NCI-H1048 (cell line): Measurements from ENCODE around the gene PHKB.

ENCODE experiments used
- DNase-seq: peaks from one replicate; lab custom pipeline; 2025; lab: John Stamatoyannopoulos, UW

Gene PHKB

GRCh38 chr16:47693226-47693625 is 232.1 kb downstream of the PHKB start:
- no peak for DNase-seq

DNA sequence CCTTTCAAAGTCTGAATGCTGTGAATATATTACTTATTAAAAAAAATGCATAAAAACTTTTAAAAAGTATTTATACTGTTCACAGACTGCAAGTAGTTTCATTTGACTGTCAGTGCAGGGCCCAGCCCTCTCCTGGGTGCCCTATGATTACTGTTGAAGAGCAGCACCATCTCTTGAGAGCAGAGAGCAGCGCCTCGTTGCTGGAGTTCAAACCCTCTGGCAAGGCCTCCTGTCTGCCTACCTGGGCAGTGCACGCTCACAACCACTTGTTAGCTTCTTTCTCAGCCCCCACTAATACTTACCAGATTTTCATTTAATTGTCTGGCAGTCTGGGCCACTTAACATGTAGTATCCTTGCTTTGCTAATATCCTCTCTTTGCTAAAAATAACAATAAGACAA is 233.4 kb downstream of the PHKB start:
- no peak for DNase-seq

DNA sequence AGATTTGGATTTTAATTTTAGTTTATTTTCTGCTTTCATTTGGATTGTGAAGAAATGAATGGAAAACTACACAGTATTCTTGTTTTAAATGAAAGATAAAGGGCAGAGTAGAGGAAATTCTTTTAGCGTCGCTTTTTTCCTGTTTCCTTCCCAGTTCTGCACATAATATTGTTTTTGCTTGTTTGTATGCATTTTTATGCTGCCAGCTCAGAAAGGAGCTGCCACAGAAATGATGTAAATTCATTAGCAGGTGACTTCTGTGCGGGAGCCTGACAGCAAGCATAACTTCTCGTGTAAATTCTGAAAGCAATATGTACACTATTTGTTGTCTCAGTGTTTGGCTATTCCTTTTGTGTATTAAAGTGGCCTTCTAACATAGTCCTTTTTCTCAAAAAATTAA is 234.6 kb downstream of the PHKB start:
- no peak for DNase-seq

DNA sequence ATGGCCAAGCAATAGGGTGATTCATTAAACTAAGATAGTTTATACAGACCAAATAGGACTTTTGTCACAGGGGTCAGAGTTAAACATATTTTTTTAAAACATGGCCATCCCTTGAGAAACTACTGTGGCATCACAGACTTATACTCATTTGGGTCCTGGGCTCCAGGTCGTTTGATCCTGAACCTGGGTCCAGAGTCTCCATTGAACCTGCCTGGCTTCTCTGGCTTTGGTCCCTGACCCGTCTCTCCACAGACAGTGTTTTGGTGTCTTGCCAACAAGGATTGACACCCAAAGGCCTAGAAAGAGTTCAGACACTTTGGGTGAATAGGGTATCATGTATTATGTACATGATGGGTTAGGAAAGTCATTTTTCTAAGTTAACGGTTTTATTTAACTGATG is 236.7 kb downstream of the PHKB start:
- DNase-seq: no peak

- no peak for DNase-seq
These were observed 238.0 kb downstream of the PHKB start for GRCh38 chr16:47699106-47699505.

GRCh38 chr16:47700857-47701587 is 239.9 kb downstream of the PHKB start:
- no peak for DNase-seq

DNA sequence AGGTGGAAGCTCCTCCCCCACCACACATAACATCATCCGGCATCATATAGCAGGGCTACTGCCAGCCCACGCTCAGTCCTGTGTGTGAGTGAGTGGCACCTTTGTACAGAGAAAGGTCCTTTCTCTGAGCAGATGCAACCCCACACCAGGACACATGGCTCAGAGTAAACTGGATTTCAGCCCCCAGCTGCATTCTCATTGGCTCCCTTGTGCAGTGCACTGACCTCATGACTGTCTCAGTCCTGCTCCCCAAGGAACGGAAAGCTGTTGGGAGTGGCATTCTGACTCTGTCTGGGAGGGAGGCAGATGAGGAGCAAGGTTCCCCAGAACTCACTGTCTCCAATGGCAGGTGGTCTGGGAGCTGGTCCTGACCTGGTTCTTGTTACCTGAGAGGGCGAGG is 244.1 kb downstream of the PHKB start:
- no peak for DNase-seq

GRCh38 chr16:47711809-47712208 is 250.7 kb downstream of the PHKB start:
- no peak for DNase-seq

GRCh38 chr16:47712276-47713224 is 251.4 kb downstream of the PHKB start:
- no peak for DNase-seq

GRCh38 chr16:47713225-47713595 is 252.1 kb downstream of the PHKB start:
- no peak for DNase-seq

DNA sequence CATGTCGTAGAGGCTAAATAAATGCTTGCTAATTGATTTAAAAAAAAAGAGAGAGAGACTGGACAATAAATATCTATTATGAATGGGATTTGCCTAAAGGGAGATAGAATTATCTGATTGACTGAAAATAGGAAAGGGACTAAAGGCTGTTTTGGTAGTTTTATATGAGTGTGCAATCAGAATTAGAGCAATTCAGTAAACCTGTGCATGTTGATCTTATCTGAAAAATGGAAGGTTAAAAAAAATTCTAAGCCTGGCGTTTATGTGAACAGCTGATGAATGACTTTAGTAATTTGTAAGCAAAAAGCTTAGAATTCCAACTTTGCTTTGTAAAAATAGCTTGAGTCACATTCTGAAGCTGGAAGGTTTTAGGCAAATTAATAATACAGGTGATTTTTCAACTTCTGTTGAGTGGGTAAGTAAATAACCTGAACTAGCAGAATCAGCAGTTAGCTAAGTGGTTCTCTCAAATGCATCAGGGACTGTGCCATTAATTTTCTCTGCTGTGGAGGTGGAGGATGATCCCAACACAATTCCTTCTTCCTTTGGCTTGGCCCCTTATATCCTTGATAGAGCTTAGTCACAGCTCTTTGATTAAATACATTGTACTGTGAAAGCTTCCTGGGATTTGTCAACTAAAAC is 254.4 kb downstream of the PHKB start:
- DNase-seq: no peak

DNA sequence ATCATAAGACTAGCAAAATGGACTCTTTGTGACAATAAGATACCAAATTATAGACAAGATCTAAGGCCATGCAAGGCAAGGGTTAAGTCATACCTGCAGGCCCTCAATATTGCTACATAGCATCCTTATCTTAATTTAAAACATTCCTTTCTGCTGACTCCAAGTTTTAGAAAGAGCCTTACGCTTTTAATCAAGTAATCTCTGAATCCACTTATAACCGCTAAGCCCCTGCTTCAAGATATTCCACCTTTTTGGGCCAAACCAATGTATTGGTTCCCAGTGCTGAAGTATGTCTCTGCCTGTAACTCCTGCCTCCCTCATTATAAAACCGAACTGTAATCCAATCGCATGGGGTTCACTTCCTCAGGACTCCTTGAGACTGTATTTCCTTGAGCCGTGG is 255.4 kb downstream of the PHKB start:
- no peak for DNase-seq

GRCh38 chr16:47719713-47720112 is 258.6 kb downstream of the PHKB start:
- no peak for DNase-seq

GRCh38 chr16:47721006-47721637 is 260.0 kb downstream of the PHKB start:
- DNase-seq: no peak

DNA sequence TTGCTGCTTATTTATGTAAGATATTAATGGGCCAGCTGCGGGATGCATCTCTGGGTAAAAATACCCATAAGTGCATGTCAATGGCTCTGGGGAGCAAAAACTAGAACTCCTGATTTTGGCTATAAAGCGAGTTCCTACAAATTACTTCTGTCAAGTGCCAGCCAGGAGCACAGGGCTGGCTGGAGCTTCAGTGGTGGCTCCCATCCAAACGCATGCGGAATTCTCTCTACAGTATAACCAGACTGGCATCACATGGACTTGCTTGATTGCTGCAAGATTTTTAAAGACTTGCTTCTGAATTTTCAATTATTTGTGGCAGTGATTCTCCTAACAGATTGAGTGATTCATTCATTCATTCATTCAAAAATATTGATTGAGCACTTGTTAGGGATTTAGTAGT is 260.9 kb downstream of the PHKB start:
- no peak for DNase-seq

DNA sequence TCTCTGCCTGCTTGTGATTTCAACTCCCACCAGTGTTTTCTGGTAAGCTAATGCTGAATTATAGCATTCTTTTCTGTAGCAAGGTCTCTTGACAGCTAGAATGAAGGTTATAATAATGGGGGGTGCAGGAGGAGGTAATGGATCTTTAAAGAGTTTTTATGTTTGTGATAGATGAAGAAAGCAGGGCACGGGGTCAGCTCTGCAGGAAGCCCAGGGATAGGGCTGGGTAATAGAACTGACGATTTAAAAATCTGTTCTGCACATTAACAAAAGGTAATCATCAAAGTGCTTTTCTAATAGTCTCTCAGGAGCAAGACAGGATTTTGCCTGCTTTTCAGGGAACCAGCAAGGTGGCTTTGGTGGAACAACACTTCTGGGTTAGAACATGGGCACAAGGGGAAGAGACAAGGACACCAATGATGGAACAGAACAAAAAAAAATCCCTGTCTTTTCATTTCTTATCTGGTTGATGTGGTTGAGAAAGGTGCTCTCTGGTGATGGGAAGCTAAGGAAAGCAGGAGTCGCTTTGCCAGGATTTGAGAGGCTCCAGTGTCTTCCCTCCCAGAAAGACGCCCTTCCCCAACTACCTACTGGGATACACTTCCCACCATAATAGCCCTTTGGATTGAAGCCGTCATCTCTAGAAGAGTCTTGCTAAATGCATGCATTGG is 263.1 kb downstream of the PHKB start:
- no peak for DNase-seq

GRCh38 chr16:47725188-47725695 is 264.1 kb downstream of the PHKB start:
- no peak for DNase-seq

GRCh38 chr16:47726031-47726675 is 265.0 kb downstream of the PHKB start:
- DNase-seq: no peak

DNA sequence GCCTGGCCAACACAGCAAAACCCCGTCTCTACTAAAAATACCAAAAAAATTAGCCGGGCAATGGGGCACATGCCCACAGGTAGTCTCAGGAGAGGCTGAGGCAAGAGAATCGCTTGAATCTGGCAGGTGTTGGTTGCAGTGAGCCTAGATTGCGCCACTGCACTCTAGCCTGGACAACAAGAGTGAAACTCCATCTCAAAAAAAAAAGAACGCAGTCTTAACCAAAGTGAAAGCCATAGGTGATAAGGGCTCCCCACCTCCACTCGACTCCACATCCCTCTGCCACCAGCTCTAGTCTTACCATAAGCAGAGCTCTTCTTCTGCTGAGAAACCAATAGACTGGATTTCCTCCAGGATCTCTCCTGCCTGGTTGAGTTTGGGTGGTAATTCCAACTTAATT is 266.0 kb downstream of the PHKB start:
- no peak for DNase-seq

DNA sequence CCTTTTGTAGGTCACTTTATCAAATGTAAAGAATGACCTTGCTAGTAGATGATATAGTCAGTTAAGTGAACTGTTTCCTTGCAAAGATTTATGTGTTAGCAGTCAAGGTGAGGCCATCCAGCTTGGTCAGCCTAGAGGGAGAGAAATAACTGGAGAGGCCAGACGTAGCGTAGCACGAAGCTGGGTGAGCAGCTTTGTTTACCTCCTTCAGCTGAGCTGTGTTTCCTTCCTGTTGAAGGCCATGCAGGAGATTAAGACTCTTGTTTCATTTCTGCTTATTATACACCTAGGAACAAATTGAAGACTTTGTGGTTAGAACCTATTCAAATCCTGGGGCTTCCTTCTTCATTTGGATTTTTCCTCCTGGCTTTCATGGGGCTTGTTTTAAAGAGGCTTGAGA is 267.1 kb downstream of the PHKB start:
- no peak for DNase-seq

DNA sequence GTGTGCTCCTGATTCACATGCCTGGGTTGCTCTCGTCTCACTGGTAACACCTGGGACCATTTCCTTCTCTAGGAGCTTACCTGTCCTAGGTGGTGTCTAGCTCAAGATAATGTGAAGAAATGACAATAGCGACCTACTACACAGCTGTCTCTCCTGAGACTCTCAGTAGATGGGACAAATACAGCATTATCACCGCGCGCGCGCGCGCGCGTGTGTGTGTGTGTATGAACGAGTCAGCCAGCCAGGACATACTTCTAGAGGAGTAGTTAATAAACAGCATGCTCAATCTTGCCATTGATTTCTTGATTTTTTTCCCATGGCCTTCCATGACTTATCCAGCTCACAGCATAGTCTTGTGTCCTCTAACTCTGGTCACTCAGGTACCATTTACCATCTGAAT is 268.6 kb downstream of the PHKB start:
- no peak for DNase-seq
